Suprapubic skin (tissue), 4 donors: ENCODE measurements around the gene SCPEP1.

ENCODE experiments used
- POLR2A ChIP-seq, 2 donors: fragments of 450-650 bp; IDR thresholded peaks; one replicate each; pipeline ENCODE4 v1.6.1; 2017; ENCODE audit warnings: antibody characterized with exemption in 2 of 2, mild to moderate bottlenecking in 2 of 2, moderate library complexity in 2 of 2
- POLR2AphosphoS5 ChIP-seq, 3 donors: sonication (generic); formaldehyde crosslinking; IDR thresholded peaks; one replicate each; pipeline ENCODE4 v1.6.1; 2017; ENCODE audit warnings: antibody characterized with exemption in 3 of 3
- TF ChIP-seq, protein P1 (sequence below), 2 donors: fragments of 200-600 bp in 1 of 2; fragments of 450-650 bp in 1 of 2; sonication (generic) in 1 of 2; IDR thresholded peaks; one replicate each; pipeline ENCODE4 v1.5.1; 2016 to 2019; ENCODE audit warnings: antibody characterized with exemption in 2 of 2, mild to moderate bottlenecking in 1 of 2, moderate library complexity in 1 of 2

DNA sequence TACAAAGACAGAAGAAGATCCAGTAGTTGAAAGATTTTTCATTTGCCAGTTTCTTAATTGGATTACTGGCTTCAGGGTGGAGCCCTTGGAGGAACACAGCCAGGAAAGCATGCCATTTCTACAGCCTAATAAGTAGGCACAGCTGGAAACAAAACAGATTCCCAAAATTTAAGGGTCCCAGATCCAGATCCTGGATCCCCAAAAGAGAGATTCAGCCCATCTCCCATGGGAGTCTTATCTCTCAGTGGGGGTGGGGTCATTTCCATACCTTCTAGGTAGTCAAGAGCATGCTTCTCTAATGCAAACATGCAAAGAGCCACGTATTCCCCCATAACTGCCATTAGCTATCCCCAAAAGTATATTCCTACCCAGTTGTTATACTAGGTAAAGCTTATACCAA is 49.9 kb downstream of the SCPEP1 start:
- TF ChIP-seq, protein P1, sequence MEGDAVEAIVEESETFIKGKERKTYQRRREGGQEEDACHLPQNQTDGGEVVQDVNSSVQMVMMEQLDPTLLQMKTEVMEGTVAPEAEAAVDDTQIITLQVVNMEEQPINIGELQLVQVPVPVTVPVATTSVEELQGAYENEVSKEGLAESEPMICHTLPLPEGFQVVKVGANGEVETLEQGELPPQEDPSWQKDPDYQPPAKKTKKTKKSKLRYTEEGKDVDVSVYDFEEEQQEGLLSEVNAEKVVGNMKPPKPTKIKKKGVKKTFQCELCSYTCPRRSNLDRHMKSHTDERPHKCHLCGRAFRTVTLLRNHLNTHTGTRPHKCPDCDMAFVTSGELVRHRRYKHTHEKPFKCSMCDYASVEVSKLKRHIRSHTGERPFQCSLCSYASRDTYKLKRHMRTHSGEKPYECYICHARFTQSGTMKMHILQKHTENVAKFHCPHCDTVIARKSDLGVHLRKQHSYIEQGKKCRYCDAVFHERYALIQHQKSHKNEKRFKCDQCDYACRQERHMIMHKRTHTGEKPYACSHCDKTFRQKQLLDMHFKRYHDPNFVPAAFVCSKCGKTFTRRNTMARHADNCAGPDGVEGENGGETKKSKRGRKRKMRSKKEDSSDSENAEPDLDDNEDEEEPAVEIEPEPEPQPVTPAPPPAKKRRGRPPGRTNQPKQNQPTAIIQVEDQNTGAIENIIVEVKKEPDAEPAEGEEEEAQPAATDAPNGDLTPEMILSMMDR (IDR thresholded peaks at IDR 0.05), result no peak
- no peak for TF ChIP-seq POLR2A (IDR thresholded peaks at IDR 0.05)
- no peak for TF ChIP-seq POLR2AphosphoS5 (IDR thresholded peaks at IDR 0.05)
